Activated naive CD8-positive, alpha-beta T cell treated with anti-CD3 and anti-CD28 coated beads, Interleukin-2, amount 50 U/mL, for 16 hours (primary cell): ENCODE data around the gene GNB5.
"Not testable (repeated sequence)": the region's sequence is repeated elsewhere in the genome, so short reads cannot be mapped to it uniquely, and the experiment has no call there.

Experiments
- DNase-seq: peaks from one replicate; pipeline ENCODE4 v3.0.0-alpha.2; 2020; ENCODE audit warnings: low read depth, low spot score

Gene GNB5

GRCh38 chr15:52191207-52191606, at the start of gene GNB5:
GNB5 (minus strand) TSS chr15:52191392; CDS start chr15:52184676, 6,716 bp downstream.
- DNase-seq: no peak

GRCh38 chr15:52240166-52240565, 49.0 kb upstream of the GNB5 start:
- DNase-seq: no peak

GRCh38 chr15:52238989-52239525, 47.9 kb upstream of the GNB5 start:
- DNase-seq: not testable (repeated sequence)

- DNase-seq: no peak
Observed at GRCh38 chr15:52238149-52238548, 47.0 kb upstream of the GNB5 start.

GRCh38 chr15:52236013-52236412, 44.8 kb upstream of the GNB5 start:
- DNase-seq: no peak

- no peak for DNase-seq
Observed at GRCh38 chr15:52234596-52235541, 43.7 kb upstream of the GNB5 start.

GRCh38 chr15:52233405-52233804, 42.2 kb upstream of the GNB5 start:
- DNase-seq: no peak

- DNase-seq: no peak
Observed at GRCh38 chr15:52232327-52232726, 41.1 kb upstream of the GNB5 start.

- no peak for DNase-seq
Observed at GRCh38 chr15:52230073-52230472, 38.9 kb upstream of the GNB5 start.

- no peak for DNase-seq
Observed at GRCh38 chr15:52228921-52229320, 37.7 kb upstream of the GNB5 start.

- DNase-seq: peak; percentile 21
Observed at GRCh38 chr15:52227456-52227855, 36.3 kb upstream of the GNB5 start.

- no peak for DNase-seq
Observed at GRCh38 chr15:52225230-52225629, 34.0 kb upstream of the GNB5 start.

GRCh38 chr15:52224211-52224610, 33.0 kb upstream of the GNB5 start:
- no peak for DNase-seq

- no peak for DNase-seq
Observed at GRCh38 chr15:52221730-52222129, 30.5 kb upstream of the GNB5 start.

GRCh38 chr15:52220937-52221660, 29.9 kb upstream of the GNB5 start:
- no peak for DNase-seq

- DNase-seq: no peak
Observed at GRCh38 chr15:52220251-52220650, 29.1 kb upstream of the GNB5 start.

- DNase-seq: no peak
Observed at GRCh38 chr15:52218816-52219215, 27.6 kb upstream of the GNB5 start.

- no peak for DNase-seq
Observed at GRCh38 chr15:52218371-52218770, 27.2 kb upstream of the GNB5 start.

GRCh38 chr15:52217186-52217585, 26.0 kb upstream of the GNB5 start:
- no peak for DNase-seq

- DNase-seq: no peak
Observed at GRCh38 chr15:52214553-52214952, 23.4 kb upstream of the GNB5 start.

- DNase-seq: no peak
Observed at GRCh38 chr15:52213206-52213605, 22.0 kb upstream of the GNB5 start.

GRCh38 chr15:52208306-52208946, 17.2 kb upstream of the GNB5 start:
- DNase-seq: peak; percentile 48
